ENCODE results near the gene RAB25.
A peak's percentile ranks its signal among the peaks of the same experiment; 100 is the strongest.
"Not testable (repeated sequence)": the region's sequence is repeated elsewhere in the genome, so short reads cannot be mapped to it uniquely, and the experiment has no call there.

RAB25 gene

DNA sequence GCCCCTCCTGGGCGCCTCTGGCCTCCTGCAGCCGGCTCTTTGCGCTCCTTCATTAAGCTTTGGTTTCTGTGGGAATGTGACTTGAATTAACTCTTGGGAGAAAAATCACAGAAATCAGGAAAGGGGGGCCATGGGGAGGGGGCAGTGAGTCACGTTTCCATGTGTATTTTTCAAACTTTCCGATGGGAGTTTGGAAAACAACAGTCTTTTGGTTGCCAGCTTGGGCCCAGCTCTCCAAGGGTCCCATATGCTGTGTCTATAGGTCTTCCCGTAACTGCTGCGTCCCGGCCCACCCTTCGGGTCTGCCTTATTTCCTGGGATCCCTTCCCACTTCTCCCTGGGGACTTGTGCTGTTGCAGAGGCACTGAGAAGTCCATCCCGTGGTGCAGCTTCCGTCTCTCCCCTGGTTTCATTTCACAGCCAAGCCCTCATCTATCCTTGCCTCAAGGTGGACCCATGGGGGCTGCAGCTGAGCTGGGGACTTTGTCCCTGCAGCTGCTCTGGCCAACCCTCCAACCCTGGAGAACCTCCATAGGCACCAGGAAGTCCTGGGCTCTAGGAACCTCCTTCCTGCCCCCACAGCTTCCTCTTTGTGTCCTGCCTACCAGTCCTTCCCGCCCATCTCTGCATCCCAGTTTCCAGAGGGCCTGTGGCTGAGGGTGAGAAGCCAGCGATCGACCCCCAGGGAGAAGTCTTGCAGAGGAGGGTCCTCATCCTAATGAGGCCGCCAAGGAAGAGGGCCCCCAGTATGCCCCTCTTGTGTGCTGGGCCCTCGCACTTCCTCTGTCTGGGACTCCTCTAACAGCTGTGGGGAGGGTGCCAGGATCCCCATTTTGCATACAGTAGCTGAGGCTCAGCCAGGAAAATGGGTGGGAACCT, 41.9 kb downstream of the RAB25 start:
- DNase-seq (ENCODE audit: low spot score): no peak

DNA sequence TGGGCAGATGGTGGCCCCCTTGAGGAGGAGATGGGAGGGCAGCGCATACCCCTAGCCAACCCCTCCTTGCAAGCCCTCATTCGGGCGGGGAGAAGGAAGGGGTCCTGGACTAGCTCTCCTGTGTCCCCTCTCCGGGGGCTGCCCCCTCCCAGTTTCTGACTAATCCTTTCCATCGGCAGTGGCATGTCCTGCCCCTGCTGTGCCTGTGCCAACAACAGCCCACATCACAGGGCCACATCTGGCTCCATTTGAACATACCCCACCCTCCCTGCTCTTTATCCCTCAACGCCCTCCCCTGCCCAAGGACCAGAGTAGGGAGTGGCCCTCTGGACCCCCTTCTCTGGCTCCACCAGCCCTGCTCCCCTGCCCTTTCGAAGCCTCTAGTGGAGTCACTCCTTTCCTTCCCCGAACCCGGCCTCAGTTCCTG, 42.6 kb downstream of the RAB25 start:
- no peak for DNase-seq (ENCODE audit: low spot score)

- peak; percentile 81 for DNase-seq (ENCODE audit: low spot score)
Measured at GRCh38 chr1:156104065-156104810, 43.3 kb downstream of the RAB25 start.

- DNase-seq (ENCODE audit: low spot score): no peak
Measured at GRCh38 chr1:156104861-156105832, 44.2 kb downstream of the RAB25 start.

DNA sequence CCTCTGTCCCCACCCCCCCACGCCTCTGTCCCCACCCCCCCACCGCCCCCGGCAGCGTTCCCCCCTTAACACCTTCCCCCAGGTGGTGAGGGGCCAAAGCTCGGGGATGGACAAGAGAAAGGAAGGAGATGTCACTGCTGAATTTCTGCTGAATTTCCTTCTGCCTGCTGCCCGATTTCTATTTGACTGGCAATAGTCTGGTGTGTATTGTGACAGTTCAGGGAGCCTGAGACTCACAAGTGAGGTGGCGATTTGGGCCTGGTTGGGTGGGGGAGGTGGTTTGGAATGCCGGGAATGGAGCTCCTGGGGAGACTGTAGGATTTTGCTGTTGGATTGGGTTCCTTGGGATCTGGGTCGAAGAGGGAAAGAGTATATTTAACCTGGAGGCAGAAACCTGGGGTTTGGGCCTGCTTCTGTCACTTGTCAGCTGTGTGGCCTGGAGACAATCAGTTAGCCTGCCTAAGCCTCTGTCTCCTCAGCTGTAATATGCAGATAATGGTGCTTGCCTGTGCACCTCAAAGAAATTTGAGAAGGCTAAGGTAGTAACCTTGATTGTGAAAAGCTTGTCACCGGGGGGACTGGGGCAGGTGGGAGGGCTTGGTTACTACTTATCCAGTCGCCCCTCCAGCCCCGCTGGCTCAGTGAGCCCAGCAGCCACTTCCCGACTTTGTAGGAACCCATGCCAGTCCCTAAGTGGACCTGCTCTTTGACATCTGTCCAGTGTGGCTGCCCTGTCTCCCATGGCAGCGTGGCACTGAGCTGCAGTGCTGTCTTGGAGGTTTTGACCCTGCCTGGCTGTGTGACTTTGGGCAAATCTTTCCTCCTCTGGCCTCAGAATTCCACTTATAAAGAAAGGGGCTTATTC, 45.9 kb downstream of the RAB25 start:
- DNase-seq (ENCODE audit: low spot score): peak; percentile 56

DNA sequence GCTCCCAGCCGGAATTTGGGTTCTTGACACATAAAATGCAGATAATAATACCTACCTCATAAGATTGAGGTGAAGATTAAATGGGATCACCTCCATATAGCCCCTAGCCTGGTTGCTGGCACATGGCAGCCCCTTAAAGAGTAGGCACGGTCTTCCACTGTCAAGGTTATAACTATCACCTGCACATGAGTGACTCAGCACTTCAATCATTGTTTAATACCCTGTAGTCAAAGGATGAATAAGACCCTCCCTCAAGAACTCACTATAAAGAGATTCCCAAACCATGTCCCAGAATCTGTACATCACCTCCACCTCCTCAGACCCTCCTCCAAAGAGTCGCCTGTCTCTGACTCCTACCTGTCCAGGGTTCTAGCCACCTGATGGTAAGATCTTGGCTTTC, 47.1 kb downstream of the RAB25 start:
- no peak for DNase-seq (ENCODE audit: low spot score)

DNA sequence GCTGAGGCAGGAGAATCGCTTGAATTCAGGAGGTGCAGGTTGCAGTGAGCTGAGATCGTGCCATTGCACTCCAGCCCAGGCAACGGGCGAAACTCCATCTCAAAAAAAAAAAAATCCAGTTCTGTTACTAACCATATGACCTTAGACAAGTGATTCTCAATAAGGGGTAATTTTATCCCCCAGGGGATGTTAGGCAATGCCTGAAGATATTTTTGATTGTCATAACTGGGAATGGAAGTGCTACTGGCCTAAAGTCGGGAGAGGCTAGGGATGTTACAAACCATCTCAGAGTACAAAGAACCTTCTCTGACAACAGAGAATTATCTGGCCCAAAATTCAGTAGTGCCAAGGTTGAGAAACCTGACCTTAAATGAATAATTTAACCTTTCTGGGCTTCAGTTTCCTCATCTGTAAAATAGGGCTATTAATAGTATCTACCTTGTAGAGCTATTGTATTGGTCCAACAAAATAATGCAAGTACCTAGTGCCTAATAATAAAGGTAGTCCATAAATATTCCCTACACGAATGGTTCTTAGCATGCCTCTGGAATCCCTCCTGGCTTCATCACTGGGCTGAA, 47.8 kb downstream of the RAB25 start:
- DNase-seq (ENCODE audit: low spot score): no peak

GRCh38 chr1:156110252-156110651, 49.3 kb downstream of the RAB25 start:
- DNase-seq (ENCODE audit: low spot score): no peak

GRCh38 chr1:156111355-156111962, 50.5 kb downstream of the RAB25 start:
- peak; percentile 55 for DNase-seq (ENCODE audit: low spot score)

- no peak for DNase-seq (ENCODE audit: low spot score)
Measured at GRCh38 chr1:156112276-156113137, 51.5 kb downstream of the RAB25 start.

DNA sequence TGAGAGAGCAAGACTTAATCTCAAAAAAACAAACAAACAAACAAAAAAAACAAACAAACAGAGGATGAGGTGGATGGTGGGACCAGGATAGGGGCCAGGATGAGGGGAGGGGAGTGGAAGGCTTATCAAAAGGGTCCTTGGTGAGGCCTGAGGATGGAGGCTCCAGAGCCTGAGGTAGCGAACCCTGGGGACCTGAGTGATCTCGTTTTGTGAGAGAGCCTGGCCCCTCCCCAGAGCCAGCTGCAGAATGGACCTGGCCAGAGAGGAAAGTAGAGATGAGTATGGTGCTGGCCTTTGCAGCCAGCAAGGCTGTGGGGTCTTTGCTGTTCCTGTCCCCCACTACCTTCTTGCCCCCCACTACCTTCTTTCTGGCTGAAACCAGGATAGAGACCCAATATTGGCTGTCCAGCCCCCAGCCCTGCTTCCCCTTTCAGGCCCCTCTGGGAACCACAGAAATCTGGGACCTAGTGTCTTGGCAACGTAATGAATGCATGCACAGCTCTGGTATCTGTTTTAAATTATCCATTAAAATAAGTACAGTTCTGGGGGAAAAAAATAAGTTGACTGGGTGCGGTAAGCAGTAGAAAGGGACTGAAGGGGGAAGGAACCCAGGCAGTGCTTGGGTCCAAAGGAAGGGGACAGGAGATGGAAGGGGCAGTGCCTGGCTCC, 52.5 kb downstream of the RAB25 start:
- no peak for DNase-seq (ENCODE audit: low spot score)

DNA sequence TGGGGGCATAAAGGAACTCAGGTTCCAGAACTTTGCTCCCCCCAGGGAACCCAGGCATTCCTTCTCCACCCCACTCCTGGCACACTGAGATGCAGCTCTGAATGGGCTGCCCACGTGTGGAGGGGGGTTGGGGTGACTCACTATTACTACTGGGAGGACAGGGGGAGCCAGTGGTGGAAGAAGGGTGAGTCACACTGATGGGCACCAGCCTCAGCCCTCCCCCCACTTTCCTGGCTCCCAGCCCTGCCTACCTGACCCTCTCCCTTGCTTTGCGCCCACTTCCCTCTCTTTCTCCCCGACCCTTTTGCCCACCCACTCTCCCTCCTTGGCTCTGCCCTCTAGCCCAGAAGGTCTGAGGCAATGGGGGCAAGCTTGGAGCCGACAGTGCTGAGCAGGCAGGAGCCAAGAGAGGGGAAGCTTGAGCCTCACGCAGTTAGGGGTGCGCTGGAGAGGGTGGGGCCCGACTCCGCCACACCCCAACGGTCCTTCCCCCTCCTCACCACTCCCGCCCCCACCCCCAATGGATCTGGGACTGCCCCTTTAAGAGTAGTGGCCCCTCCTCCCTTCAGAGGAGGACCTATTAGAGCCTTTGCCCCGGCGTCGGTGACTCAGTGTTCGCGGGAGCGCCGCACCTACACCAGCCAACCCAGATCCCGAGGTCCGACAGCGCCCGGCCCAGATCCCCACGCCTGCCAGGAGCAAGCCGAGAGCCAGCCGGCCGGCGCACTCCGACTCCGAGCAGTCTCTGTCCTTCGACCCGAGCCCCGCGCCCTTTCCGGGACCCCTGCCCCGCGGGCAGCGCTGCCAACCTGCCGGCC, 53.4 kb downstream of the RAB25 start, which contains the start of gene LMNA:
Gene LMNA (plus strand): TSS at position 611 of the 818 bp plus-strand sequence. CDS start 208 bp downstream, outside the sequence.
- DNase-seq (ENCODE audit: low spot score): peak; percentile 97

- peak; percentile 51 for DNase-seq (ENCODE audit: low spot score)
Measured at GRCh38 chr1:156114919-156115513, 54.1 kb downstream of the RAB25 start.

DNA sequence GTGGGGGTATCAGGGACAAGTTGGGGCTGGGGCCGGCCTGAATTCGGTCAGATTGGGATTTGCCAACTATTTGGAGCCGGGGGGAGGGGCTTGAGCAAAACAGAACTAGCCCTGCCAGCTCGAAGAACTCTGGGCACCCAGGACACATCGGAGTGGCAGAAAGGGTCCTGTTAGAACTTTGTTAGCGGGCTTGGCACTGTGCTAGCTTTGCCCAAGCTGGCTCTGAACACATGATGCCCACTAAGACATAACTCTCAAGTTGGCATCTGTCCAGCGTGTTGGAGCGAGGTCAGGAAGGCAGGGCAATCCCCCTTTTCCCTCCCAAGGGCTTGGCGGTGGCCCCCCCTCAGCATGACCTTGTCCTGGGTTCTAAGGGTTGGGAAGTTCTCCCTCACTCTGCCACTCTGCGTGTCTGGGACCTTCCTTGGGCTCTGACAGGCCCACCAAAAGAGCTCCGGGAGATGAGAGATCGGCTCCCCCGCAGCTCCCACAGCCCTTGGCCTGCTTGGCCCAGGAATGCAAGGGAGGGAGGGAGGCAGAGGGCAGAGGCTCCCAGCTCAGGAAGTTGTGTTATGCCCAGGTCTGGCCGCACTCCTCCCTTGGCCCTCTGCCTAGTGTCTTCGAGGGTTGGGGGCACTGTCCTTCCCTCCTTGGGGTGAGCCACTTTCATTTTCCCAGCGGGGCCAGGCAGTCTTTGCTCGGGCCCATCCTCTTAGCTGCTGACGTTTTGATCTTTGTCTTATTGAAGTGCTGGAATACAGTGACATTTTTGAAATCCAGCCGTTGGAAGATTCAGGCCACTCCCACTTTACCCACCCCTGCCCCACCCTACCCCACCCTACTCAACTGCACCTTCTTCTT, 54.8 kb downstream of the RAB25 start:
- DNase-seq (ENCODE audit: low spot score): peak; percentile 83

DNA sequence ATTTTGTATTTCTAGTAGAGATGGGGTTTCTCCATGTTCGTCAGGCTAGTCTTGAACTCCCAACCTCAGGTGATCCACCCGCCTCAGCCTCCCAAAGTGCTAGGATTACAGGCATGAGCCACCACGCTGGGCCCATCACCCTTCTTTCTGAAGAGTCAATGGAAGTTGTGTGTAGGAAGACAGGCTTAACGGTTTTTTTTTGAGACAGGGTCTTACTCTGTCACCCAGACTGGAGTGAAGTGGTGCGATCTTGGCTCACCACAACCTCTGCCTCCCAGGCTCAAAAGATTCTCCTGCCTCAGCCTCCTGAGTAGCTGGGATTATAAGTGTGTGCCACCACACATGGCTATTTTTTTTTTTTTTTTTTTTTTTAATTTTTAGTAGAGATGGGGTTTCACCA, 55.8 kb downstream of the RAB25 start:
- DNase-seq (ENCODE audit: low spot score): not testable (repeated sequence)

All from kidney tubule cell (primary cell).